ENCODE results near the gene METTL16. TPM values are rescaled to one million over a fixed set of nuclear protein-coding genes. Genes with fewer than 3 reads are reported as not detected.

METTL16 gene
- total and polyA plus RNA-seq, 9 of the 15 experiments (the other 6 are each of a cell fraction or from before 2014, with no cell fraction given): 12.1 to 30.5 (median 19.8) TPM

- TF ChIP-seq RNF219 (CRISPR knock-in tag; IDR thresholded peaks at IDR 0.05) (no peak), POLR2AphosphoS2 (IDR thresholded peaks at IDR 0.05; ENCODE audit: low read length) (no peak), MBD2 (IDR thresholded peaks at IDR 0.05; ENCODE audit: borderline replicate concordance, low read depth) (no peak), NFXL1 (CRISPR knock-in tag; IDR thresholded peaks at IDR 0.05) (no peak), GABPB2 (CRISPR knock-in tag; conservative IDR thresholded peaks at IDR 0.05) (no peak), ZNF23 (CRISPR knock-in tag; IDR thresholded peaks at IDR 0.05) (no peak), RBBP5 (IDR thresholded peaks at IDR 0.05; ENCODE audit: borderline replicate concordance, insufficient read depth, low read length, poor library complexity, severe bottlenecking) (peak; percentile 39), ASH1L (IDR thresholded peaks at IDR 0.05; ENCODE audit: borderline replicate concordance, low read depth, partially characterized antibody) (no peak), CCNT2 (IDR thresholded peaks at IDR 0.05; ENCODE audit: borderline replicate concordance, extremely low read depth, insufficient read length, low read depth, low read length) (peak; percentile 90), U2AF1 (optimal IDR thresholded peaks at IDR 0.05; ENCODE audit: low read depth, low read length) (peak; percentile 15), USF2 (CRISPR knock-in tag; IDR thresholded peaks at IDR 0.05) (peak; percentile 64), HINFP (tag; conservative IDR thresholded peaks at IDR 0.05; ENCODE audit: low read depth) (no peak), ARID4B (CRISPR knock-in tag; IDR thresholded peaks at IDR 0.05) (0 out of 2 replicates have a peak, but pooled peaks have one; percentile 13), TAF1 (IDR thresholded peaks at IDR 0.05; ENCODE audit: control insufficient read depth, extremely low read depth, insufficient read depth, low read length, severe bottlenecking) (peak; percentile 93), MEIS2 (IDR thresholded peaks at IDR 0.05; ENCODE audit: partially characterized antibody) (no peak), ZNF77 (CRISPR knock-in tag; IDR thresholded peaks at IDR 0.05) (no peak), MAZ (CRISPR knock-in tag; conservative IDR thresholded peaks at IDR 0.05 in 1 of 2, IDR thresholded peaks at IDR 0.05 in 1 of 2) (peak; percentile 83 to 91), ZNF444 (CRISPR knock-in tag; IDR thresholded peaks at IDR 0.05) (no peak)
Measured at GRCh38 chr17:2400877-2401425, 110.7 kb downstream of the METTL16 start, which contains the start of gene MNT (continued).

Measured in K562 (cell line).